ENCODE measurements around the gene IRX6.

- TF ChIP-seq POLR2AphosphoS5 (IDR thresholded peaks at IDR 0.05; ENCODE audit: insufficient read depth, low read depth, low read length) (no peak), CTCF (IDR thresholded peaks at IDR 0.05; ENCODE audit: extremely low read depth in 1 of 2, insufficient read depth in 1 of 2, low read depth in 1 of 2, low read length in 2 of 2) (no peak), POLR2A (IDR thresholded peaks at IDR 0.05; ENCODE audit: low read depth, low read length) (no peak), FOS (IDR thresholded peaks at IDR 0.05; ENCODE audit: borderline replicate concordance, insufficient read depth, low read length) (no peak), MAX (IDR thresholded peaks at IDR 0.05; ENCODE audit: insufficient read depth, insufficient read length) (no peak), EZH2 (IDR thresholded peaks at IDR 0.05; ENCODE audit: borderline replicate concordance, low read depth, low read length, severe bottlenecking) (no peak), GATA2 (IDR thresholded peaks at IDR 0.05; ENCODE audit: insufficient read depth, insufficient read length, low read depth, low read length) (no peak)
Measured at GRCh38 chr16:55364811-55365210, 40.8 kb downstream of the IRX6 start.

All from endothelial cell of umbilical vein (primary cell).